NB4 (cell line): ENCODE data around the gene VAPB.

Source experiments
- MAX ChIP-seq: IDR thresholded peaks from 2 replicates; pipeline ENCODE4 v1.6.1; 2011; ENCODE audit warnings: low read depth, low read length
- MYC ChIP-seq: IDR thresholded peaks from 2 replicates; pipeline ENCODE4 v1.6.1; 2011; ENCODE audit warnings: low read depth, low read length
- POLR2A ChIP-seq: IDR thresholded peaks from 2 replicates; pipeline ENCODE4 v1.6.1; 2011; ENCODE audit warnings: mild to moderate bottlenecking; ENCODE audit not compliant: insufficient read length; ENCODE audit errors: extremely low read depth
- TF ChIP-seq, protein P1 (sequence below): IDR thresholded peaks from one replicate; pipeline ENCODE4 v1.5.1; 2012; ENCODE audit warnings: low read depth, low read length

GRCh38 chr20:58472273-58473018 lies 83.4 kb downstream of the VAPB start:
- TF ChIP-seq, protein P1, sequence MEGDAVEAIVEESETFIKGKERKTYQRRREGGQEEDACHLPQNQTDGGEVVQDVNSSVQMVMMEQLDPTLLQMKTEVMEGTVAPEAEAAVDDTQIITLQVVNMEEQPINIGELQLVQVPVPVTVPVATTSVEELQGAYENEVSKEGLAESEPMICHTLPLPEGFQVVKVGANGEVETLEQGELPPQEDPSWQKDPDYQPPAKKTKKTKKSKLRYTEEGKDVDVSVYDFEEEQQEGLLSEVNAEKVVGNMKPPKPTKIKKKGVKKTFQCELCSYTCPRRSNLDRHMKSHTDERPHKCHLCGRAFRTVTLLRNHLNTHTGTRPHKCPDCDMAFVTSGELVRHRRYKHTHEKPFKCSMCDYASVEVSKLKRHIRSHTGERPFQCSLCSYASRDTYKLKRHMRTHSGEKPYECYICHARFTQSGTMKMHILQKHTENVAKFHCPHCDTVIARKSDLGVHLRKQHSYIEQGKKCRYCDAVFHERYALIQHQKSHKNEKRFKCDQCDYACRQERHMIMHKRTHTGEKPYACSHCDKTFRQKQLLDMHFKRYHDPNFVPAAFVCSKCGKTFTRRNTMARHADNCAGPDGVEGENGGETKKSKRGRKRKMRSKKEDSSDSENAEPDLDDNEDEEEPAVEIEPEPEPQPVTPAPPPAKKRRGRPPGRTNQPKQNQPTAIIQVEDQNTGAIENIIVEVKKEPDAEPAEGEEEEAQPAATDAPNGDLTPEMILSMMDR: no peak
- TF ChIP-seq MYC (no peak), MAX (no peak), POLR2A (no peak)
